SKM-1 (cell line): ENCODE data around the gene FAM111A.

Experiments used
- DNase-seq: peaks from one replicate; lab custom pipeline; 2025; ENCODE audit not compliant: unreplicated experiment; lab: John Stamatoyannopoulos, UW

The FAM111A gene

GRCh38 chr11:59199546-59200422 is 57.1 kb downstream of the FAM111A start:
- DNase-seq = no peak

DNA sequence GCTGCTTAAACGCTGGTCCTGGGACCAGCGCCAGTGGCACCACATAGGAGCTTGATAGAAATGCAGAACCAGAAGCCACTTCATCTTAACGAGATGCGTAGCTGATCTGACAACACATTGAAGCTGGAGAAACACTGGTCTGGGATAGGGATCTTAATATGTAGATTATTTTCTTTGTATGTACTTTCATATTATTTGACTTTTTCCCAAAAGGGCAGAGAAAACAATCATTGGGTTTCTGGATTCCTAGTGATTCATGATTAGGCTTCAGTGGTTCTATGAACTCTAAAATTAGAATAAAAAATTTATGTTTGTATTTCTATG is 57.7 kb downstream of the FAM111A start:
- DNase-seq = no peak

GRCh38 chr11:59201353-59201752 is 58.7 kb downstream of the FAM111A start:
- no peak for DNase-seq
